ENCODE data around the gene CAMK2G. TPM values are rescaled to one million over a fixed set of nuclear protein-coding genes. Genes with fewer than 3 reads are reported as not detected.
A peak's percentile ranks its signal among the peaks of the same experiment; 100 is the strongest.

The CAMK2G gene
- total RNA-seq, 1 experiment from 2014 or later: 179 TPM

GRCh38 chr10:73894245-73894971 lies 20.1 kb upstream of the CAMK2G start:
- Histone ChIP-seq H3K4me3 (ENCODE audit: low read length) (no peak overlapping the region), H2AFZ (ENCODE audit: low read length) (no peak overlapping the region), H3K9me3 (ENCODE audit: low read length) (no peaks in the 10 kb centered on the region), H3K9me2 (replicated peaks; ENCODE audit: low read length) (0 out of 2 replicates have a peak, but pooled peaks cover 4% of the 10 kb centered on the region), H4K20me1 (ENCODE audit: low read length) (no peaks in the 10 kb centered on the region), H3K4me2 (ENCODE audit: low read length) (peak overlapping the region; percentile 31), H3K9ac (ENCODE audit: low read length) (peak overlapping the region; percentile 2), H3K27ac (ENCODE audit: low read length) (peak overlapping the region; percentile 60), H3K36me3 (ENCODE audit: low read depth, low read length) (no peaks in the 10 kb centered on the region), H3K4me1 (ENCODE audit: insufficient read depth, low read length) (peaks cover 76% of the 10 kb centered on the region), H3K27me3 (ENCODE audit: low read length) (no peaks in the 10 kb centered on the region), H3F3A (ENCODE audit: low read length, unreplicated experiment) (peaks cover 34% of the 10 kb centered on the region), H3K79me2 (ENCODE audit: low read length) (no peaks in the 10 kb centered on the region)
- DNase-seq (peak; percentile 100), ATAC-seq (peak; percentile 67)
- POLR2A ChIA-PET (ENCODE audit: unreplicated experiment): interaction anchor here (0.5 to 1.5 kb wide), 6 partner anchors 13 to 162 kb away, joined by 3 to 12 read pairs (median 5); no protein-coding TSS in a partner anchor
- BruUV-seq (replicated peaks): no TSS peak
- CTCF ChIA-PET: interaction anchor here (0.9 to 1.9 kb wide), 5 partner anchors 8 to 47 kb away, joined by 3 to 13 read pairs (median 4); no protein-coding TSS in a partner anchor
- intact Hi-C loops (cut with micrococcal nuclease): loop anchor here (10.0 kb wide), 1 partner anchor 1030 kb away; no protein-coding TSS in a partner anchor
- TF ChIP-seq EZH2 (IDR thresholded peaks at IDR 0.05; ENCODE audit: low read length, unreplicated experiment) (no peak), EZH2phosphoT487 (IDR thresholded peaks at IDR 0.05; ENCODE audit: borderline replicate concordance, low read length) (no peak)
- TF ChIP-seq, protein P1, sequence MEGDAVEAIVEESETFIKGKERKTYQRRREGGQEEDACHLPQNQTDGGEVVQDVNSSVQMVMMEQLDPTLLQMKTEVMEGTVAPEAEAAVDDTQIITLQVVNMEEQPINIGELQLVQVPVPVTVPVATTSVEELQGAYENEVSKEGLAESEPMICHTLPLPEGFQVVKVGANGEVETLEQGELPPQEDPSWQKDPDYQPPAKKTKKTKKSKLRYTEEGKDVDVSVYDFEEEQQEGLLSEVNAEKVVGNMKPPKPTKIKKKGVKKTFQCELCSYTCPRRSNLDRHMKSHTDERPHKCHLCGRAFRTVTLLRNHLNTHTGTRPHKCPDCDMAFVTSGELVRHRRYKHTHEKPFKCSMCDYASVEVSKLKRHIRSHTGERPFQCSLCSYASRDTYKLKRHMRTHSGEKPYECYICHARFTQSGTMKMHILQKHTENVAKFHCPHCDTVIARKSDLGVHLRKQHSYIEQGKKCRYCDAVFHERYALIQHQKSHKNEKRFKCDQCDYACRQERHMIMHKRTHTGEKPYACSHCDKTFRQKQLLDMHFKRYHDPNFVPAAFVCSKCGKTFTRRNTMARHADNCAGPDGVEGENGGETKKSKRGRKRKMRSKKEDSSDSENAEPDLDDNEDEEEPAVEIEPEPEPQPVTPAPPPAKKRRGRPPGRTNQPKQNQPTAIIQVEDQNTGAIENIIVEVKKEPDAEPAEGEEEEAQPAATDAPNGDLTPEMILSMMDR (conservative IDR thresholded peaks at IDR 0.05; ENCODE audit: low read depth, low read length): no peak

- DNase-seq (peak; percentile 63), ATAC-seq (no peak)
- no peak for TF ChIP-seq EZH2phosphoT487 (IDR thresholded peaks at IDR 0.05; ENCODE audit: borderline replicate concordance, low read length)
- TF ChIP-seq EZH2 (IDR thresholded peaks at IDR 0.05; ENCODE audit: low read length, unreplicated experiment): no peak
- TF ChIP-seq, protein P1 (conservative IDR thresholded peaks at IDR 0.05; ENCODE audit: low read depth, low read length): no peak
- Histone ChIP-seq H3F3A (ENCODE audit: low read length, unreplicated experiment) (peaks cover 31% of the 10 kb centered on the region), H3K9ac (ENCODE audit: low read length) (no peak overlapping the region), H3K9me3 (ENCODE audit: low read length) (no peaks in the 10 kb centered on the region), H4K20me1 (ENCODE audit: low read length) (no peaks in the 10 kb centered on the region), H2AFZ (ENCODE audit: low read length) (no peak overlapping the region), H3K36me3 (ENCODE audit: low read depth, low read length) (no peaks in the 10 kb centered on the region), H3K4me1 (ENCODE audit: insufficient read depth, low read length) (peaks cover 75% of the 10 kb centered on the region), H3K79me2 (ENCODE audit: low read length) (no peaks in the 10 kb centered on the region), H3K9me2 (replicated peaks; ENCODE audit: low read length) (0 out of 2 replicates have a peak, but pooled peaks cover 4% of the 10 kb centered on the region), H3K27ac (ENCODE audit: low read length) (peak overlapping the region; percentile 60), H3K4me2 (ENCODE audit: low read length) (peak overlapping the region; percentile 18), H3K27me3 (ENCODE audit: low read length) (no peaks in the 10 kb centered on the region), H3K4me3 (ENCODE audit: low read length) (no peak overlapping the region)
- no TSS peak for BruUV-seq (replicated peaks)
- intact Hi-C loops (cut with micrococcal nuclease): loop anchor here (10.0 kb wide), 1 partner anchor 1031 kb away; no protein-coding TSS in a partner anchor
- POLR2A ChIA-PET (ENCODE audit: unreplicated experiment): interaction anchor here (0.6 to 1.5 kb wide), 2 partner anchors 14 to 26 kb away, joined by 5 to 12 read pairs; no protein-coding TSS in a partner anchor
- CTCF ChIA-PET: interaction anchor here (1.3 to 1.9 kb wide), 3 partner anchors 13 to 48 kb away, joined by 4 to 13 read pairs (median 8); no protein-coding TSS in a partner anchor
These were observed 19.1 kb upstream of the CAMK2G start for GRCh38 chr10:73893426-73893825.
